CD4-positive, alpha-beta T cell (primary cell): ENCODE measurements around the gene TTC38. TPM values are rescaled to one million over a fixed set of nuclear protein-coding genes. Genes with fewer than 3 reads are reported as not detected.
"Not testable (repeated sequence)": the region's sequence is repeated elsewhere in the genome, so short reads cannot be mapped to it uniquely, and the experiment has no call there.

Experiments used
- ATAC-seq: fragments of 200-7000 bp; cut with Tn5 transposase; one replicate; pipeline ENCODE4 v1.10.0; 2022; ENCODE audit warnings: mild to moderate bottlenecking; ENCODE audit not compliant: poor library complexity
- CTCF ChIA-PET: fragments of 350-600 bp; sonication (Branson Sonifier 250); formaldehyde crosslinking; loops from one replicate; lab custom pipeline; 2021; ENCODE audit warnings: antibody characterized with exemption, inconsistent platforms; lab: Charles Lee
- POLR2A ChIA-PET: fragments of 350-600 bp; sonication (Branson Sonifier 250); formaldehyde crosslinking; loops from one replicate; lab custom pipeline; 2021; ENCODE audit warnings: antibody characterized with exemption, inconsistent platforms; lab: Charles Lee
- DNase-seq, 14 experiments: peaks; one replicate each; pipeline ENCODE4 v3.0.0-alpha.2; 2013 to 2020; ENCODE audit warnings: mixed read lengths in 2 of 14
- H3K27ac ChIP-seq, 2 donors: one replicate each; pipeline versions ENCODE4 v1.5.1 to v1.7.0; 2013; ENCODE audit warnings: low read length in 2 of 2, low read depth in 1 of 2, mild to moderate bottlenecking in 1 of 2
- H3K27me3 ChIP-seq, 2 experiments: 1 replicate in 1 of 2; 2 replicates in 1 of 2; pipeline versions ENCODE4 v1.6.1 to v1.7.0; 2013; ENCODE audit warnings: low read length in 2 of 2, control low read depth in 1 of 2, mild to moderate bottlenecking in 1 of 2, moderate library complexity in 1 of 2; ENCODE audit not compliant: insufficient read depth in 2 of 2, control insufficient read depth in 1 of 2
- H3K36me3 ChIP-seq: one replicate; pipeline ENCODE4 v1.6.1; 2013; ENCODE audit warnings: low read length, control low read depth; ENCODE audit not compliant: insufficient read depth
- H3K4me1 ChIP-seq: one replicate; pipeline ENCODE4 v1.6.1; 2013; ENCODE audit warnings: low read length, control low read depth; ENCODE audit not compliant: insufficient read depth
- H3K4me3 ChIP-seq: one replicate; pipeline ENCODE4 v1.5.1; 2013; ENCODE audit warnings: mild to moderate bottlenecking, low read length, moderate library complexity
- H3K9me3 ChIP-seq, 2 experiments: 1 replicate in 1 of 2; 2 replicates in 1 of 2; pipeline versions ENCODE4 v1.6.1 to v1.7.0; 2013; ENCODE audit warnings: low read length in 2 of 2, mild to moderate bottlenecking in 2 of 2, control low read depth in 1 of 2, moderate library complexity in 1 of 2; ENCODE audit not compliant: control insufficient read depth in 1 of 2, insufficient read depth in 1 of 2
- H3K27ac Mint-ChIP-seq: one replicate; pipeline ENCODE4 v1.8.0; 2020; ENCODE audit warnings: mixed read lengths
- H3K27me3 Mint-ChIP-seq: one replicate; pipeline ENCODE4 v1.8.0; 2021; ENCODE audit warnings: mixed read lengths
- H3K36me3 Mint-ChIP-seq: one replicate; pipeline ENCODE4 v1.8.0; 2021; ENCODE audit warnings: low read depth, mixed read lengths
- H3K4me1 Mint-ChIP-seq: one replicate; pipeline ENCODE4 v1.8.0; 2021; ENCODE audit warnings: low read depth, mixed read lengths
- H3K4me3 Mint-ChIP-seq: one replicate; pipeline ENCODE4 v1.8.0; 2020; ENCODE audit warnings: mild to moderate bottlenecking, mixed read lengths
- H3K9me3 Mint-ChIP-seq: one replicate; pipeline ENCODE4 v1.8.0; 2020; ENCODE audit warnings: mixed read lengths
- intact Hi-C, 2 experiments: fragments of 100-400 bp; cut with DNase I in 1 of 2; cut with micrococcal nuclease in 1 of 2; formaldehyde crosslinking; loops; one replicate each; pipeline versions ENCODE4 v1.15.1 to v1.9.0; 2023 to 2025; cut with DNase I, micrococcal nuclease
- total RNA-seq, 174 experiments: library from RNA in 2 of 174; stranded (reverse) in 2 of 174; gene quantifications; one replicate each; pipeline ENCODE4 v1.2.3 and lab custom pipeline; 2021 to 2026
- TF ChIP-seq, protein P1 (sequence below): fragments of 200-600 bp; IDR thresholded peaks from one replicate; pipeline ENCODE4 v1.8.0; 2022; ENCODE audit warnings: antibody characterized with exemption, mild to moderate bottlenecking

TTC38 gene
- total RNA-seq, 2 experiments from 2014 or later = 1.8 to 2.7 TPM

DNA sequence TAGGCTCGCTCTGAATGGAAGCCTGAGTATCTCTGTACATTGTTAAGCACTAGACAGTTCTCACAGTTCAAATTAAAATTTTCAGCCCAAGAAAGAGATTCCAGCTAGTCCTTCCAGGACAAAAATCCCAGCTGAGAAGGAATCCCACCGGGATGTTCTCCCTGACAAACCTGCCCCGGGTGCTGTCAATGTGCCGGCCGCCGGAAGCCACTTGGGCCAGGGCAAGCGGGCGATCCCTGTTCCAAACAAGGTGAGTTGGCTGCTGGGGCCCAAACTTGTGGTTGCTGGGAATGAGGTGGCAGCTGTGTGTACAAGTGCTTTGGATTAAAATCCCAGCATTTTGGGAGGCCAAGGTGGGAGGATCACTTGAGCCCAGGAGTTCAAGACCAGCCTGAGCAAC, 44.2 kb downstream of the TTC38 start:
- TF ChIP-seq, protein P1, sequence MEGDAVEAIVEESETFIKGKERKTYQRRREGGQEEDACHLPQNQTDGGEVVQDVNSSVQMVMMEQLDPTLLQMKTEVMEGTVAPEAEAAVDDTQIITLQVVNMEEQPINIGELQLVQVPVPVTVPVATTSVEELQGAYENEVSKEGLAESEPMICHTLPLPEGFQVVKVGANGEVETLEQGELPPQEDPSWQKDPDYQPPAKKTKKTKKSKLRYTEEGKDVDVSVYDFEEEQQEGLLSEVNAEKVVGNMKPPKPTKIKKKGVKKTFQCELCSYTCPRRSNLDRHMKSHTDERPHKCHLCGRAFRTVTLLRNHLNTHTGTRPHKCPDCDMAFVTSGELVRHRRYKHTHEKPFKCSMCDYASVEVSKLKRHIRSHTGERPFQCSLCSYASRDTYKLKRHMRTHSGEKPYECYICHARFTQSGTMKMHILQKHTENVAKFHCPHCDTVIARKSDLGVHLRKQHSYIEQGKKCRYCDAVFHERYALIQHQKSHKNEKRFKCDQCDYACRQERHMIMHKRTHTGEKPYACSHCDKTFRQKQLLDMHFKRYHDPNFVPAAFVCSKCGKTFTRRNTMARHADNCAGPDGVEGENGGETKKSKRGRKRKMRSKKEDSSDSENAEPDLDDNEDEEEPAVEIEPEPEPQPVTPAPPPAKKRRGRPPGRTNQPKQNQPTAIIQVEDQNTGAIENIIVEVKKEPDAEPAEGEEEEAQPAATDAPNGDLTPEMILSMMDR = no peak
- no peaks in the 10 kb centered on the region for H3K4me1 ChIP-seq
- intact Hi-C loops = loop anchor here (5.0 kb wide), 2 partner anchors 305 to 315 kb away; no protein-coding TSS in a partner anchor
- no peak overlapping the region for H3K27ac ChIP-seq
- Mint-ChIP-seq H3K9me3 (no peaks in the 10 kb centered on the region), H3K27me3 (no peaks in the 10 kb centered on the region), H3K4me1 (no peaks in the 10 kb centered on the region), H3K36me3 (no peaks in the 10 kb centered on the region), H3K4me3 (no peak overlapping the region), H3K27ac (no peak overlapping the region)
- POLR2A ChIA-PET = no interaction called here
- H3K27me3 ChIP-seq = no peaks in the 10 kb centered on the region
- no peak overlapping the region for H3K4me3 ChIP-seq
- H3K9me3 ChIP-seq = no peaks in the 10 kb centered on the region
- DNase-seq (no peak), ATAC-seq (no peak)
- H3K36me3 ChIP-seq = no peaks in the 10 kb centered on the region
- CTCF ChIA-PET = interaction anchor here (1.4 kb wide), 1 partner anchor 190 kb away, joined by 3 read pairs; no protein-coding TSS in a partner anchor

DNA sequence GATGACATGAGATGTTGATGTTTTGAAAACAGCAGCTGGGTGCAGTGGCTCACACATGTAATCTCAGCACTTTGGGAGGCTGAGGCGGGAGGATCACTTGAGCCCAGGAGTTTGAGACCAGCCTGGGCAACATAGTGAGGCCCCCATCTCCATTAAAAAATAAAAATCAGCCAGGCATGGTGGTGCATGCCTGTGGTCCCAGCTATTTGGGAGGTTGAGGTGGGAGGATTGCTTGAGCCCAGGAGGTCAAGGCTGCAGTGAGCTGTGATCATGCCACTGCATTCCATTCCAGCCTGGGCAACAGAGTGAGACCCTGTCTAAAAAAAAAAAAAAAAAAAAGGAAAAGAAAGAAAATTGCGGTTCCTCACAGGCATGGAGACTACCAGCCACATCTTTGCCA, 45.0 kb downstream of the TTC38 start:
- POLR2A ChIA-PET, ATAC-seq, H3K36me3 Mint-ChIP-seq: not testable (repeated sequence)

DNA sequence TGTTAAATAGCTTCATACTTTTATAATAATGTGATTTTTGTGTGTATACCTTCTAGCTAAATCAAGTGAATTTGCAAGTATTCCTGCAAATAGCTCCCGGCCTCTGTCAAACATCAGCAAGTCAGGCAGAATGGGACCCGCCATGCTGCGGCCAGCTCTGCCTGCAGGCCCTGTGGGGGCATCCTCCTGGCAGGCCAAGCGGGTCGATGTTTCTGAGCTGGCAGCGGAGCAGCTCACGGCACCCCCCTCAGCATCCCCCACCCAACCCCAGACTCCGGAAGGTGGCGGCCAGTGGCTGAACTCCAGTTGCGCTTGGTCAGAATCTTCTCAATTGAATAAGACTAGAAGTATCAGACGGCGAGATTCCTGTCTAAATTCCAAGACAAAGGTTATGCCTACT, 48.2 kb downstream of the TTC38 start:
- H3K4me3 Mint-ChIP-seq = no peak overlapping the region
- Histone ChIP-seq H3K27me3 (no peaks in the 10 kb centered on the region), H3K36me3 (no peaks in the 10 kb centered on the region), H3K27ac (no peak overlapping the region), H3K4me3 (no peak overlapping the region), H3K4me1 (no peaks in the 10 kb centered on the region), H3K9me3 (no peaks in the 10 kb centered on the region)
- no peaks in the 10 kb centered on the region for H3K9me3 Mint-ChIP-seq
- POLR2A ChIA-PET = no interaction called here
- DNase-seq (no peak), ATAC-seq (no peak)
- CTCF ChIA-PET = interaction anchor here (1.0 to 1.2 kb wide), 2 partner anchors 194 to 310 kb away, joined by 3 read pairs; no protein-coding TSS in a partner anchor
- no peaks in the 10 kb centered on the region for H3K36me3 Mint-ChIP-seq
- no peaks in the 10 kb centered on the region for H3K4me1 Mint-ChIP-seq
- H3K27me3 Mint-ChIP-seq = no peaks in the 10 kb centered on the region
- no peak overlapping the region for H3K27ac Mint-ChIP-seq
- TF ChIP-seq, protein P1 = no peak
- intact Hi-C loops = no loop called here

More for the DNA sequence above, 45.0 kb downstream of the TTC38 start:
- H3K9me3 ChIP-seq, H3K9me3 Mint-ChIP-seq, H3K4me3 ChIP-seq, H3K36me3 ChIP-seq, H3K4me1 ChIP-seq, DNase-seq, H3K4me1 Mint-ChIP-seq, H3K27me3 Mint-ChIP-seq, H3K27me3 ChIP-seq, H3K4me3 Mint-ChIP-seq, H3K27ac ChIP-seq, H3K27ac Mint-ChIP-seq: not testable (repeated sequence)
- CTCF ChIA-PET = interaction anchor here (1.0 to 1.4 kb wide), 2 partner anchors 191 to 196 kb away, joined by 3 to 5 read pairs; no protein-coding TSS in a partner anchor
- intact Hi-C loops = loop anchor here (5.0 kb wide), 2 partner anchors 306 to 316 kb away; no protein-coding TSS in a partner anchor

DNA sequence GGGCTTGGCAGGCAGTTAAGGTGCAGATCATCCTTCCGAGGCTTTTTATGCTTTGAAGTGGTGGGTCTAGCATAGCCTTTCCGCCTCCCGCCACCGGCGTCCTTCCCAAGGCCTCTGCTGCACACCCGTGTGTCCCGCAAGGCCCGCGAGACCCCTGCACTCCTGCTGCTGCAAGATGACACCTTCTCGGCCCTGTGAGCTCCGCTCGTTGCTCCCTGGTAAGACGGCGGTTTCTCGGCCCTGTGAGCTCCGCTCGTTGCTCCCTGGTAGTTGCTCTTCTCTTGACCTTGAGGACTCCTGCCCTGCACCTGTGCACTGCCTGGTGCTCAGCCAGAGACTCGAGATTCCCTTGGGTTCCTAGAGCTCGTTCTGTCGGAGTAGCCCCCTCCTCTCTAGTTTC, 49.8 kb downstream of the TTC38 start:
- H3K4me1 Mint-ChIP-seq = no peaks in the 10 kb centered on the region
- no peaks in the 10 kb centered on the region for H3K36me3 Mint-ChIP-seq
- ATAC-seq (no peak), DNase-seq (no peak)
- H3K9me3 Mint-ChIP-seq = no peaks in the 10 kb centered on the region
- intact Hi-C loops = no loop called here
- Histone ChIP-seq H3K4me3 (no peak overlapping the region), H3K27me3 (no peaks in the 10 kb centered on the region), H3K4me1 (no peaks in the 10 kb centered on the region), H3K36me3 (no peaks in the 10 kb centered on the region), H3K9me3 (no peaks in the 10 kb centered on the region), H3K27ac (no peak overlapping the region)
- no peak overlapping the region for H3K27ac Mint-ChIP-seq
- no peaks in the 10 kb centered on the region for H3K27me3 Mint-ChIP-seq
- CTCF ChIA-PET = no interaction called here
- H3K4me3 Mint-ChIP-seq = no peak overlapping the region
- TF ChIP-seq, protein P1 = no peak
- POLR2A ChIA-PET = no interaction called here
